GM12865 (cell line): ENCODE measurements around the gene GALE.
"Not testable (repeated sequence)": the region's sequence is repeated elsewhere in the genome, so short reads cannot be mapped to it uniquely, and the experiment has no call there.

ENCODE experiments used
- DNase-seq: peaks from one replicate; pipeline ENCODE4 v3.0.0; 2010; ENCODE audit warnings: low read depth
- H3K4me3 ChIP-seq: 2 replicates; pipeline ENCODE4 v1.5.1; 2011; ENCODE audit warnings: mild to moderate bottlenecking, low read depth, low read length, control low read depth
- TF ChIP-seq, protein P1 (sequence below): IDR thresholded peaks from 2 replicates; pipeline ENCODE4 v1.5.1; 2011; ENCODE audit warnings: low read length, control low read depth, low read depth, inconsistent platforms; ENCODE audit not compliant: insufficient read depth; ENCODE audit errors: missing control alignments

Gene GALE

DNA sequence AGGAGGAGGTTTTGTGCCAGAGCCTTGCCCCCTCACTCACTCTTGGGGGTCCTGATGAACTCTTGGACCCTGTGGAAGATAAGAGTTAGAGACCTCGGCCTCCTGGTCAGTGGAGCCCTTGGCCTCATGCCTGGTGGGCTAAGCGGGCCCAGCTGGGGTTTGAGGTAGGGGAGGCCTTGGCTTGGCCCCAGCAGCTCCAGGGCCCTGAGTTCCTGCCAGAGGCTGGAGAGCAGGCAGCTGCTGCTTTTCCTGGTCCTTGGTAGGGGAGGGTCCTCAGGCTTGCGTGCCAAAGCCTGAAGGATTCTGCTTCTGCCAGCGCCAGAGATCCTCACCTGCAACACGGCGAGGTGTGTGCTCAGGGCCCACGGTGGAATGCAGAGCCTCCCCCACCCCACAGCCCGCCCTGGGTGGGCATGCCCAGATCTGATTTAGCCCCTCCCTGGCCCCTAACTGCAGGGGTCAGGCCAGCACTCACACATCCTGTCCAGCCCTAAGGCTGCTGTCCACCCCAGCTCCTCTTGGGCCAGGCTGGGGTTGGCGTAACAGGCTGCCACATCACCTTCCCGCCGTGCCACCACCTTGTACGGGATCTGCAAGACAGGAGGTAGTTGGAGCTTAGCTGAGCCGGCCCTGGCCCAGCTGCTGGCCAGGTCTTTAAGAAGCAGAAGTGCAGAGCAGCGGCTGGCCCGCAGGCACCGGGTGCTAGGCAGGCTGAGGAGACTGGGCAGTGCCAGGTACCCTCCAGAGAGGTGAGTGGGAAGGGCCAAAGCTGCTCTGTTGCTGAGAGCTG, 4.7 kb downstream of the GALE start:
- DNase-seq: no peak
- no peak overlapping the region for H3K4me3 ChIP-seq
- TF ChIP-seq, protein P1, sequence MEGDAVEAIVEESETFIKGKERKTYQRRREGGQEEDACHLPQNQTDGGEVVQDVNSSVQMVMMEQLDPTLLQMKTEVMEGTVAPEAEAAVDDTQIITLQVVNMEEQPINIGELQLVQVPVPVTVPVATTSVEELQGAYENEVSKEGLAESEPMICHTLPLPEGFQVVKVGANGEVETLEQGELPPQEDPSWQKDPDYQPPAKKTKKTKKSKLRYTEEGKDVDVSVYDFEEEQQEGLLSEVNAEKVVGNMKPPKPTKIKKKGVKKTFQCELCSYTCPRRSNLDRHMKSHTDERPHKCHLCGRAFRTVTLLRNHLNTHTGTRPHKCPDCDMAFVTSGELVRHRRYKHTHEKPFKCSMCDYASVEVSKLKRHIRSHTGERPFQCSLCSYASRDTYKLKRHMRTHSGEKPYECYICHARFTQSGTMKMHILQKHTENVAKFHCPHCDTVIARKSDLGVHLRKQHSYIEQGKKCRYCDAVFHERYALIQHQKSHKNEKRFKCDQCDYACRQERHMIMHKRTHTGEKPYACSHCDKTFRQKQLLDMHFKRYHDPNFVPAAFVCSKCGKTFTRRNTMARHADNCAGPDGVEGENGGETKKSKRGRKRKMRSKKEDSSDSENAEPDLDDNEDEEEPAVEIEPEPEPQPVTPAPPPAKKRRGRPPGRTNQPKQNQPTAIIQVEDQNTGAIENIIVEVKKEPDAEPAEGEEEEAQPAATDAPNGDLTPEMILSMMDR: no peak

DNA sequence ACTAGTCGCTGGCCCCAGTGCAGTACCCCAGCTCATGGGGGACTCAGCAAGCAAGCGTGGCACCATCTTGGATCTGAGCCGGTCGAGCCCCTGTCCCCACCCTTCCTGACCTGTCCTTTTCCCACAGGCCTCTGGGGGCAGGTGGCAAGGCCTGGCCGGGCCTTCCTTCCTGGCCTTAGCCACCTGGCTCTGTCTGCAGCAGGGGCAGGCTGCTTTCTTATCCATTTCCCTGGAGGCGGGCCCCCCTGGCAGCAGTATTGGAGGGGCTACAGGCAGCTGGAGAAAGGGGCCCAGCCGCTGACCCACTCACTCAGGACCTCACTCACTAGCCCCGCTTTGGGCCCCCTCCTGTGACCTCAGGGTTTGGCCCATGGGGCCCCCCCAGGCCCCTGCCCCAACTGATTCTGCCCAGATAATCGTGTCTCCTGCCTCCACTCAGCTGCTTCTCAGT, 5.8 kb downstream of the GALE start:
- not testable (repeated sequence) for H3K4me3 ChIP-seq, DNase-seq

DNA sequence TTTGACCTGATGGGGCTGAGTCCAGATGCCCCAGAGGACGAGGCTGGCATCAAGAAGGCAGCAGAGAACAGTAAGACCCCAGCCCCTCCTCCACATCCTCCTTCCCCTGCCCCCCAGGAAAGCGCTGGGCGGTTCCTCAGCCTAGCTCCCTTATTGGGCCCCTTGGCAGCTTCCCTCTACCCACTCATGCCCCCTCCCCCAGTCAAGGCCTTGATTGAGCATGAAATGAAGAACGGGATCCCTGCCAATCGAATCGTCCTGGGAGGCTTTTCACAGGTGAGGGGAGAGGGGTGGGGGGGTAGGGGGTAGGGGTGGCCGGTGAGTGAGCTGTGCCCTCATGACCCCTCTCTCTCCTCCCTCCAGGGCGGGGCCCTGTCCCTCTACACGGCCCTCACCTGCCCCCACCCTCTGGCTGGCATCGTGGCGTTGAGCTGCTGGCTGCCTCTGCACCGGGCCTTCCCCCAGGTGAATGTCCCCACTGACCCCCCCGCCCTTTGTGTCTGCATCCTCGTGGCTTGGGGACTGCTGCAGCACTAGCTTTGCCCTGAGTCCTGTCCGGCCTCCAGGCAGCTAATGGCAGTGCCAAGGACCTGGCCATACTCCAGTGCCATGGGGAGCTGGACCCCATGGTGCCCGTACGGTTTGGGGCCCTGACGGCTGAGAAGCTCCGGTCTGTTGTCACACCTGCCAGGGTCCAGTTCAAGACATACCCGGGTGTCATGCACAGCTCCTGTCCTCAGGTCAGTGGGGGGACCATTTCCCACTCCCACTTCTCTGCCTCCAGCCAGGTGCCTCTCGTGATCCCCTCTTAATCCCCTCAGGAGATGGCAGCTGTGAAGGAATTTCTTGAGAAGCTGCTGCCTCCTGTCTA, 6.5 kb downstream of the GALE start:
- no peak for DNase-seq
- H3K4me3 ChIP-seq: no peak overlapping the region
- TF ChIP-seq, protein P1: no peak

DNA sequence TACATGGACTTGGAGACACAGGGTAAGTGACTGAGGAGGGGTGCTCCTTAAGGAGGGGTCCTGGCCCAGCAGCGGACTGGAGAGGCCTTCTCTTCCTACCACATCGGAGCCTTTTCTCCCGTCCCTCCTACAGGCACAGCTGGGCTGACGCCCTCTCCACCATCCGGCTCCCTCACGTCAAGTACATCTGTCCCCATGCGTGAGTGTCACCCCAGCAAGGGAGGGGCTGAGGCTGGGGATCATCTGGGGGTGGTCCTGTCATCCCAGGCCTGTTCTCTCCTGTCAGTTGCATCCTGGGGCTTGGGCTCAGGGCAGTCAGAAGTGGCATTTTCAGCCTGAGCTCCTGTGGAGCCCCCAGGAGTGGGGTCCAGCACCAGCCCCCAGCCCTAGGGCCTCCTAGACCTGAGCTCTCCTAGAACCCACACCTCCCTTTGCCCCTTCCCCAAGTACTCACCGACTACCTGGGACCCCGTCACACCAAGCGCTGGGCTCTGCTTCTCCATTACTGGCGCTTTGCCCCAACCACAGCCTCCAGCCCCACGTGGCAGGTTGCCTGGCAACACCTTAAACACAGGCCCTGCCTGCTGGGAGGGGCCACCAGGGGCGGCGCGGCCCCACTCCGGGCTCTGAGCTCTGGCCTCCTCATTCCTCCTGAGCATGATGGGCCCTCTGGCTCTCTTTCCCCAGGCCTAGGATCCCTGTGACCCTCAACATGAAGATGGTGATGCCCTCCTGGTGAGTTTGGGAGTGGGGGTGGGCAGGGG, 7.4 kb downstream of the GALE start:
- TF ChIP-seq, protein P1: no peak
- H3K4me3 ChIP-seq: no peak overlapping the region
- no peak for DNase-seq

DNA sequence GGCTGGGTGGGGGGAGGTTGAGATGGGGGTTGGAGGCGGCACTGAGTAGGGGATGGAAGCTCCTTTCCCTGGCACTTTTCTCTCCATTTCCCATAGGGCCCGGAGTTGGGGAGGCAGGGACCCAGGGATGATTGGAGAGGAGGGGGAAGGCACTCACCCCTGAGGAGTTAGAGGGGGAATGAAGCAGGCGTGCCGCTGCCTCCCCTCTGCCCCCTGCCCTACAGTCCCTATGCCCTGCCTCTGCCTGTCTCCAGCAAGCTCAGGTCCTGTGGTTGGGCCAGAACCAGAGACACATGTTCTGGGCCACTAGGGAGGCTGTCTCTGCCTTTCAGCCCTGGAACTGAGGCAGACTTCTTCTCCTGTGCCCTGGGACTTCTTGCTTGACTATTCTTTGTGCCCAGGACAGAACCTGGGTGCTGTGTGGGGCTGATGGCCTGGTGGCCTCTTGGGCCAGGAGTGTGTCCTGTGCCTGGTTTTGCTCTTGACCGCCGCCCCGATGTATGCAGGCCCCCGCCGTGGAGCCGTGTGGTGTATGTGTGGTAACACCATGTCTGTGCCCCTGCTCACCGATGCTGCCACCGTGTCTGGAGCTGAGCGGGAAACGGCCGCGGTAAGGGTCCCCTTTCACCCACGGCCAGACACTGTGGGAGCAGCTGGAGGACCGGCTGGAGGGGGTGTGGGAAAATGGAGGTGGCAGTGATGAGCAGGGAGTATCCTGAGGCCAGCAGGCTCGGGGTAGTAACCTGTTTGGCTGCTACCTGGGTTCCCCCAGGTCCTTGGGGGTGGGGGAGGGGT, 8.2 kb downstream of the GALE start:
- peak overlapping the region; percentile 99 for H3K4me3 ChIP-seq
- DNase-seq: no peak
- TF ChIP-seq, protein P1: no peak

DNA sequence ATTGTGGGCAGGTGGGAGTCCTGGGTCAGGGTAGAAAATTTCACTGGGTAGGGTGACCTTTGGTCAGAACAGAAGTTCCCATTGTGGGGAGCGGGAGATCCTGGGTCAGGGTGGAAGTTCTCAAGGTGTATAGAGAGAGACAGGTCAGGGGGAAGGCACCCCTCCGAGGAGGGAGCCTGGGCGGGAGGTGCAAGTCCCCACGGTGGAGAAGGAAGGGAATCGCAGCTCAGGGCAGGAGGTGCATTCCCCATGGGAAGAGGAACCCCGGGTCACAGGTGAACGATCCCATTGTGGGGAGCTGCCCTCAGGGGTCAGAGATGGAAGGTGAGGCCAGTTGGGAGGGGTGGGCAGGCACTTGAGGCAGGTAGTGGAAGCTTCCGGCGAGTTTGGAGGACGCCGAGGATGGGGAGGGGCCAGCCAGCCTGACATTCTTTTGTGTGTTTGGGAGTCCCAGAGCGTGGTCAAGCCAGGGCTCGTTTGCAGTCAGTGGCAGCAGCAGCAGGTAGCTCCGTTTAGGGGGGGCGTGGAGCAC, 9.0 kb downstream of the GALE start:
- TF ChIP-seq, protein P1: no peak
- peak; percentile 57 for DNase-seq

More for the DNA sequence above, 9.0 kb downstream of the GALE start:
- H3K4me3 ChIP-seq: peak overlapping the region; percentile 99
